Endothelial cell (in vitro differentiated cells): ENCODE data around the gene PATE3. TPM values are rescaled to one million over a fixed set of nuclear protein-coding genes. Genes with fewer than 3 reads are reported as not detected.

Experiments used
- DNase-seq: peaks from one replicate; pipeline ENCODE4 v3.0.0; 2021; ENCODE audit warnings: low spot score
- H3K27ac Mint-ChIP-seq: one replicate; pipeline ENCODE4 v1.8.0; 2021; ENCODE audit warnings: mixed read lengths, inconsistent platforms; ENCODE audit not compliant: unreplicated experiment
- H3K27me3 Mint-ChIP-seq: one replicate; pipeline ENCODE4 v1.8.0; 2021; ENCODE audit warnings: mild to moderate bottlenecking, moderate library complexity, mixed read lengths, inconsistent platforms; ENCODE audit not compliant: unreplicated experiment
- H3K36me3 Mint-ChIP-seq: one replicate; pipeline ENCODE4 v1.8.0; 2021; ENCODE audit warnings: mild to moderate bottlenecking, low read depth, mixed read lengths, inconsistent platforms; ENCODE audit not compliant: unreplicated experiment
- H3K4me1 Mint-ChIP-seq: one replicate; pipeline ENCODE4 v1.8.0; 2021; ENCODE audit warnings: mild to moderate bottlenecking, mixed read lengths, inconsistent platforms; ENCODE audit not compliant: unreplicated experiment
- H3K4me3 Mint-ChIP-seq: one replicate; pipeline ENCODE4 v1.8.0; 2021; ENCODE audit warnings: mild to moderate bottlenecking, mixed read lengths, inconsistent platforms; ENCODE audit not compliant: unreplicated experiment
- H3K9me3 Mint-ChIP-seq: one replicate; pipeline ENCODE4 v1.8.0; 2021; ENCODE audit warnings: mixed read lengths, inconsistent platforms; ENCODE audit not compliant: unreplicated experiment
- long read RNA-seq: library from polyadenylated mRNA; unstranded; transcript quantifications from one replicate; pipeline ENCODE4 v2.0.0, GENCODE V29; 2020; ENCODE audit not compliant: unreplicated experiment
- total RNA-seq: library from RNA; stranded (reverse); fragmentation: NEBNext Ultra II Directional; extraction: Animal tissue kit (Norgen Biotek cat#: 25700); gene quantifications from one replicate; pipeline ENCODE4 v1.2.1, GENCODE V29; 2021; ENCODE audit not compliant: unreplicated experiment
- TF ChIP-seq, protein P1 (sequence below): fragments of 200-600 bp; sonication (generic); IDR thresholded peaks from one replicate; pipeline ENCODE4 v1.5.0; 2021; ENCODE audit warnings: antibody characterized with exemption; ENCODE audit not compliant: unreplicated experiment

The PATE3 gene
- total RNA-seq, result not detected
- long read RNA-seq, result 0 reads

- TF ChIP-seq, protein P1, sequence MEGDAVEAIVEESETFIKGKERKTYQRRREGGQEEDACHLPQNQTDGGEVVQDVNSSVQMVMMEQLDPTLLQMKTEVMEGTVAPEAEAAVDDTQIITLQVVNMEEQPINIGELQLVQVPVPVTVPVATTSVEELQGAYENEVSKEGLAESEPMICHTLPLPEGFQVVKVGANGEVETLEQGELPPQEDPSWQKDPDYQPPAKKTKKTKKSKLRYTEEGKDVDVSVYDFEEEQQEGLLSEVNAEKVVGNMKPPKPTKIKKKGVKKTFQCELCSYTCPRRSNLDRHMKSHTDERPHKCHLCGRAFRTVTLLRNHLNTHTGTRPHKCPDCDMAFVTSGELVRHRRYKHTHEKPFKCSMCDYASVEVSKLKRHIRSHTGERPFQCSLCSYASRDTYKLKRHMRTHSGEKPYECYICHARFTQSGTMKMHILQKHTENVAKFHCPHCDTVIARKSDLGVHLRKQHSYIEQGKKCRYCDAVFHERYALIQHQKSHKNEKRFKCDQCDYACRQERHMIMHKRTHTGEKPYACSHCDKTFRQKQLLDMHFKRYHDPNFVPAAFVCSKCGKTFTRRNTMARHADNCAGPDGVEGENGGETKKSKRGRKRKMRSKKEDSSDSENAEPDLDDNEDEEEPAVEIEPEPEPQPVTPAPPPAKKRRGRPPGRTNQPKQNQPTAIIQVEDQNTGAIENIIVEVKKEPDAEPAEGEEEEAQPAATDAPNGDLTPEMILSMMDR, result no peak
- peak; percentile 5 for DNase-seq
- H3K36me3 Mint-ChIP-seq, result no peaks in the 10 kb centered on the region
- H3K4me3 Mint-ChIP-seq, result no peak within 1 kb of the TSS
- no peaks in the 10 kb centered on the region for H3K9me3 Mint-ChIP-seq
- H3K4me1 Mint-ChIP-seq, result peaks cover 7% of the 10 kb centered on the region
- peaks cover 1% of the 10 kb centered on the region for H3K27me3 Mint-ChIP-seq
- H3K27ac Mint-ChIP-seq, result peak within 1 kb of the TSS; percentile 3
Observed at GRCh38 chr11:125787827-125788226, at the start of gene PATE3. Gene PATE3, plus strand, starts transcription at chr11:125788127. Its CDS starts 25 bp downstream, at chr11:125788152.

GRCh38 chr11:125740617-125741016 lies 47.3 kb upstream of the PATE3 start:
- no peaks in the 10 kb centered on the region for H3K9me3 Mint-ChIP-seq

DNA sequence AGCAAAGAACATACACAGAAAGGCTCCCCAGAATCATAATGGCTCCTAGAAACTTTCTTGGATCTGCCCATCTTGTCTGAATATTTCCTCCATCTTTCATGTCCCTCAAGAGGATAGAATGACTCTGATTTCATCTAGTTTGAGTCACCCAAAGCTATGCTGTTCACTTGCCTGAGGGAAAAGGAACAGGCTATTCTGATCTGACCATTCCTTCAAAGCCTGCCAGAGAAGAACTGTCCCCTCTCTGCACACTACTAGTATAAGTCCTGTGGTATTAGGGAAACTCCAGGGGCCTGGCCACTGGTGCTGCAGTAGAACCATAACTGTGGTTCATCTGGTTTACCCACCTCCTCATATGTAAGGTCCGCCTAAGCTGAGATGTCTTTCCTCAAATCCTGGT lies 44.2 kb upstream of the PATE3 start:
- DNase-seq, result no peak
- Mint-ChIP-seq H3K9me3 (no peaks in the 10 kb centered on the region), H3K27me3 (no peaks in the 10 kb centered on the region), H3K4me1 (no peaks in the 10 kb centered on the region), H3K36me3 (no peaks in the 10 kb centered on the region), H3K4me3 (no peak overlapping the region), H3K27ac (no peak overlapping the region)
- TF ChIP-seq, protein P1, result no peak

More at GRCh38 chr11:125740617-125741016, 47.3 kb upstream of the PATE3 start:
- Mint-ChIP-seq H3K4me3 (no peak overlapping the region), H3K27ac (no peak overlapping the region), H3K4me1 (no peaks in the 10 kb centered on the region), H3K36me3 (no peaks in the 10 kb centered on the region), H3K27me3 (no peaks in the 10 kb centered on the region)
- TF ChIP-seq, protein P1, result no peak
- DNase-seq, result no peak

DNA sequence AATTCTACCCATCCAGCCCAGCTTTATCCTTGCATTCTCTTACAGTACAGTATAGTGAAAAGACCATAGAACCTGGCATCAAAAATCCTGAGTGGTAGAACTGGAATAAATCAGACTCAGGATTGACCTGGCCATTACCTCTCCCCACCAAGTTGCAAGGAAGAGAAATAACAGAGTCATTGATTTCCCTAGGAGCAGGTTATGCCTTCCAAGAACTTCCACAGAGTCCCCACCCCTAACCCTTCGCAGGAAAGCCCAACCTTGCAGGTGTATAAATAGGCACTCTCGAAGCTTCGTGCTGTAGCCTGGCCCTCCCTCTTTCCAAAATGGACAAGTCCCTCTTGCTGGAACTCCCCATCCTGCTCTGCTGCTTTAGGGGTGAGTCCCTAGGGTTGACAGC lies 41.9 kb upstream of the PATE3 start, which contains the start of gene PATE1:
PATE1 (plus strand) TSS at position 301 of the 400 bp plus-strand sequence; CDS start at position 327, 26 bp downstream.
- DNase-seq, result no peak
- TF ChIP-seq, protein P1, result no peak
- Mint-ChIP-seq H3K4me3 (no peak within 1 kb of the TSS), H3K9me3 (no peaks in the 10 kb centered on the region), H3K4me1 (peaks cover 3% of the 10 kb centered on the region), H3K27ac (no peak within 1 kb of the TSS), H3K36me3 (no peaks in the 10 kb centered on the region), H3K27me3 (no peaks in the 10 kb centered on the region)

- no peaks in the 10 kb centered on the region for H3K36me3 Mint-ChIP-seq
- peaks cover 3% of the 10 kb centered on the region for H3K4me1 Mint-ChIP-seq
- DNase-seq, result no peak
- no peak overlapping the region for H3K27ac Mint-ChIP-seq
- no peaks in the 10 kb centered on the region for H3K27me3 Mint-ChIP-seq
- H3K9me3 Mint-ChIP-seq, result no peaks in the 10 kb centered on the region
- no peak overlapping the region for H3K4me3 Mint-ChIP-seq
- TF ChIP-seq, protein P1, result no peak
Observed at GRCh38 chr11:125750629-125751028, 37.3 kb upstream of the PATE3 start.
